Measurements from ENCODE around the gene GABRP.

DNA sequence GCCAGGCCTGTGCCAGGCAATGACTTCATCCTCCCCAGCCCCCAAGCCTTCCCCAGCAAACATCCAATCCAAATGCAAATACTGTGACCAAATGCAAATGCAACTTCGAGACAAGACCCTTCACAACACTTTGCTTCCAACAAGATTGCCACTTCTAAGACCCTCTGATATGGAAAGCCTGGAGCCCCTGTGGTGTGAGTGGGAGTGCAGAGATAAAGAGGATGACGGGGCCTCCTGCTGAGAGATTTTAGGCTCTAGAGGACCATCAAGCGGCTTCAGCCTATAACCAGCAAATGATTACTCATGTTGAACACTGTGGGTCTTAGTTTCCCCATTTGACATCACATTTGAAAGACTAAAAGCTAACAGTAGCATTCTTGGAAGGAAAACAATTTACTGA is 46.6 kb upstream of the GABRP start:
- TF ChIP-seq GATA2 (IDR thresholded peaks at IDR 0.05; ENCODE audit: low read depth, low read length): no peak
- no peak for TF ChIP-seq GATA3 (IDR thresholded peaks at IDR 0.05; ENCODE audit: low read depth, low read length)
